HCT116 (cell line): Measurements from ENCODE around the gene CDKL4.
"Not testable (repeated sequence)": the region's sequence is repeated elsewhere in the genome, so short reads cannot be mapped to it uniquely, and the experiment has no call there.

ENCODE experiments used
- CBX3 ChIP-seq: IDR thresholded peaks from 2 replicates; pipeline ENCODE4 v1.6.1; 2012; ENCODE audit warnings: low read depth
- EGR1 ChIP-seq: IDR thresholded peaks from 2 replicates; pipeline ENCODE4 v1.6.1; 2012; ENCODE audit warnings: low read depth
- EZH2 ChIP-seq: fragments of 200-600 bp; sonication (generic); IDR thresholded peaks from 2 replicates; pipeline ENCODE4 v1.6.1; 2017; ENCODE audit warnings: antibody characterized with exemption, mixed run types
- JUND ChIP-seq: IDR thresholded peaks from 2 replicates; pipeline ENCODE4 v1.6.1; 2012
- POLR2A ChIP-seq: IDR thresholded peaks from 2 replicates; pipeline ENCODE4 v1.7.0; 2011; ENCODE audit warnings: borderline replicate concordance; ENCODE audit not compliant: insufficient read depth, insufficient read length; ENCODE audit errors: extremely low read depth
- POLR2AphosphoS5 ChIP-seq: IDR thresholded peaks from 2 replicates; pipeline ENCODE4 v1.6.1; 2011; ENCODE audit warnings: mild to moderate bottlenecking, low read depth, low read length, moderate library complexity
- REST ChIP-seq: IDR thresholded peaks from 2 replicates; pipeline ENCODE4 v1.6.1; 2012; ENCODE audit warnings: low read depth
- SIN3A ChIP-seq: IDR thresholded peaks from 2 replicates; pipeline ENCODE4 v1.6.1; 2012; ENCODE audit warnings: low read depth
- SP1 ChIP-seq: IDR thresholded peaks from 2 replicates; pipeline ENCODE4 v1.6.1; 2012; ENCODE audit warnings: low read depth
- ZBTB33 ChIP-seq: IDR thresholded peaks from 2 replicates; pipeline ENCODE4 v1.6.1; 2011; ENCODE audit warnings: mild to moderate bottlenecking, low read length, moderate library complexity; ENCODE audit not compliant: insufficient replicate concordance; ENCODE audit errors: extremely low read depth
- ZNF274 ChIP-seq: fragments of 200-500 bp; sonication (Bioruptor generic); IDR thresholded peaks from 2 replicates; pipeline ENCODE4 v1.6.1; 2014; ENCODE audit warnings: mild to moderate bottlenecking, low read depth, low read length, inconsistent platforms
- TF ChIP-seq, protein P1 (sequence below), 3 experiments: fragments of 200-600 bp in 1 of 3; sonication (generic) in 1 of 3; IDR thresholded peaks in 2 of 3; conservative IDR thresholded peaks in 1 of 3; 2 replicates each; pipeline ENCODE4 v1.5.1; 2012 to 2017; ENCODE audit warnings: low read depth in 2 of 3, low read length in 2 of 3, antibody characterized with exemption in 1 of 3, borderline replicate concordance in 1 of 3, control low read depth in 1 of 3, mild to moderate bottlenecking in 1 of 3, mixed read lengths in 1 of 3, mixed run types in 1 of 3, moderate library complexity in 1 of 3; ENCODE audit not compliant: insufficient read depth in 1 of 3
- TF ChIP-seq, protein P2 (sequence below): IDR thresholded peaks from 2 replicates; pipeline ENCODE4 v1.6.1; 2012

- TF ChIP-seq SP1, JUND, EGR1, EZH2, ZBTB33, CBX3, POLR2A, POLR2AphosphoS5, SIN3A, ZNF274, REST: not testable (repeated sequence)
- TF ChIP-seq, protein P1, sequence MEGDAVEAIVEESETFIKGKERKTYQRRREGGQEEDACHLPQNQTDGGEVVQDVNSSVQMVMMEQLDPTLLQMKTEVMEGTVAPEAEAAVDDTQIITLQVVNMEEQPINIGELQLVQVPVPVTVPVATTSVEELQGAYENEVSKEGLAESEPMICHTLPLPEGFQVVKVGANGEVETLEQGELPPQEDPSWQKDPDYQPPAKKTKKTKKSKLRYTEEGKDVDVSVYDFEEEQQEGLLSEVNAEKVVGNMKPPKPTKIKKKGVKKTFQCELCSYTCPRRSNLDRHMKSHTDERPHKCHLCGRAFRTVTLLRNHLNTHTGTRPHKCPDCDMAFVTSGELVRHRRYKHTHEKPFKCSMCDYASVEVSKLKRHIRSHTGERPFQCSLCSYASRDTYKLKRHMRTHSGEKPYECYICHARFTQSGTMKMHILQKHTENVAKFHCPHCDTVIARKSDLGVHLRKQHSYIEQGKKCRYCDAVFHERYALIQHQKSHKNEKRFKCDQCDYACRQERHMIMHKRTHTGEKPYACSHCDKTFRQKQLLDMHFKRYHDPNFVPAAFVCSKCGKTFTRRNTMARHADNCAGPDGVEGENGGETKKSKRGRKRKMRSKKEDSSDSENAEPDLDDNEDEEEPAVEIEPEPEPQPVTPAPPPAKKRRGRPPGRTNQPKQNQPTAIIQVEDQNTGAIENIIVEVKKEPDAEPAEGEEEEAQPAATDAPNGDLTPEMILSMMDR (IDR thresholded peaks at IDR 0.05 in 2 of 3, conservative IDR thresholded peaks at IDR 0.05 in 1 of 3; ENCODE audit: borderline replicate concordance in 1 of 3, insufficient read depth in 1 of 3, low read depth in 2 of 3, low read length in 2 of 3), result not testable (repeated sequence)
- TF ChIP-seq, protein P2, sequence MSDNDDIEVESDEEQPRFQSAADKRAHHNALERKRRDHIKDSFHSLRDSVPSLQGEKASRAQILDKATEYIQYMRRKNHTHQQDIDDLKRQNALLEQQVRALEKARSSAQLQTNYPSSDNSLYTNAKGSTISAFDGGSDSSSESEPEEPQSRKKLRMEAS, result not testable (repeated sequence)
Observed at GRCh38 chr2:39172047-39172706, 71.6 kb downstream of the CDKL4 start.
